DMS 273 treated with DMSO at 0.1 percent for 48 hours (cell line): Measurements from ENCODE around the gene NUCB1.
A peak's percentile ranks its signal among the peaks of the same experiment; 100 is the strongest.

Experiments used
- DNase-seq: peaks from one replicate; lab custom pipeline; 2025; lab: John Stamatoyannopoulos, UW

Gene NUCB1

DNA sequence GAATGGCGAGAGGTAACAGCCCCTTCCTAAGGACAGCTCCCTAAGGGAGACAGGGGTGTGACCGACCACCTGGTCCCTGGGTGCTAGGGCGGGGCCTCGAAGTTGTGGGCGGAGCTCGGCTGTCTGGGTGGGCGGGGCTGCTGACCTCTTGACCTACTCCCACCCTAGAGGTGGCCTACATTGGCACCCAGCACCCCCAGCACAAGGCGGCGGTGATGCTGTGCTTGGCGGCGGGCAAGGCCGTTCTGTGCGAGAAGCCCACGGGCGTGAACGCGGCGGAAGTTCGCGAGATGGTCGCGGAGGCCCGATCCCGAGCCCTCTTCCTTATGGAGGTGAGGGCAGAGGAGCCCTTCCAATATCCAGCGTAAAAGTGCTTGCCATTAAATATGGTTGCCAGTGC lies 35.8 kb downstream of the NUCB1 start:
- DNase-seq, result no peak

DNA sequence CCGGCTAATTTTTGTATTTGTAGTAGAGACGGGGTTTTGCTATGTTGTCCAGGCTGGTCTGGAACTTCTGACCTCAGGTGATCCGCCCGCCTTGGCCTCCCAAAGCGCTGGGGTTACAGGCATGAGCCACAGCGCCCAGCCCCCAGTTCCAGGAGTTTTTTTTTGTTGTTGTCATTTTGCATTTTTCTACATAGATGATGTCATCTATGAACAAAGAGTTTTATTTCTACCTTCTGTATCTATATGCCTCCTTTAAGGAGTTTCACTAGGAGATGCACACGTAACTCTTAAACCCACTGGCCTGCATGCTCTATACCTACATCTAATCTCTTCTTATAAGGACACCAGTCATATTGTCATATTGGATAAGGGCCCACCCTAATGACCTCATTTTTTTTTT lies 38.1 kb downstream of the NUCB1 start:
- no peak for DNase-seq

DNA sequence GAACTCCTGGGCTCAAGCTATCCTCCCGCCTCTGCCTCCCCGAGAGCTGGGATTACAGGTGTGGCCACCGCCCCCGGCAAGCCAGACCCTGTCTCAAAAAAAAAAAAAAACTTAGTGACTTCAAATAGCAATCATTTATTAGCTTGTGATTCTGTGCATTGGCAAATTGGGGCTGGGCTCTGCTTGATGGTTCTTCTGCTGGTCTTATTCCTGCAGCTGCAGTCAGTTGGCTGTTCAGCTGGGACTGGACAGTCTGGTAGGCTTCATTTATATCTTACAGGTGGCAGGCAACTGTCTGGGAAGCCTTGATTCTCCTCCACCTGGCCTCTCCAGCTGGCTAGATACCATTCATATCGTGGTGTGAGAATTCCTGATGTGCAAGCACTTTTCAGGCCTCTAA lies 40.8 kb downstream of the NUCB1 start:
- no peak for DNase-seq

DNA sequence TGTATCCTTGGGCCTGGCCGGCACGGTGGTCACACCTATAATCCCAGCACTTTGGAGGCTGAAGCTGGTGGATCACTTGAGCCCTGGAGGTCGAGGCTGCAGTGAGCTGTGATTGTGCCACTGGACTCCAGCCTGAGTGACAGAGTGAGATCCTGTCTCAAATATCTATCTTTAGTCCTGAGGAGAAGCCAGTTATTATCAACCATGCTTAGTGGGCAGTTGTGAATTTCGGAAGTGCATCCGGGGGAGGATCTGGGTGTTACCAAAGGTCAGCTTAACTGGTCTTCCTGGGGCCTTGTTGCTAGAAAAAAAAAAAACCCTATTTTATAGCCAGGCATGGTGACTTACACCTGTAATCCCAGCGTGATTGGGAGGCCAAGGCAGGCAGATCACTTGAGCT lies 43.0 kb downstream of the NUCB1 start:
- no peak for DNase-seq

DNA sequence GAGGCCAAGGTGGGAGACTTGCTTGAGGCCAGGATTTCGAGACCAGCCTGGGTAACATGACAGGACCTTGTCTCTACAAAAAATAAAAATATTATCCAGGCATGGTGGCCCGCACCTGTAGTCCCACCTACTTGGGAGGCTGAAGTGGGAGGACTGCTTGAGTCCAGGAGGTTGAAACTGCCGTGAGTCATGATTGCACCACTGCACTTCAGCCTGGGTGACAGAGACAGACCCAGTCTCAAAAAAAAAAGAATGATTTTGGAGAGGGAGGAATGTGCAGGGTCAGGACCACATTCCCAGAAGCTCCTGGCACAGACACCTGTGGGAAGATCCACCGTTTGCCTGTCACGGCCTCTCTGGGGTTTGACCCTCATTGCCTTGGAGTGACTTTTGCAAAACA lies 45.3 kb downstream of the NUCB1 start:
- no peak for DNase-seq

DNA sequence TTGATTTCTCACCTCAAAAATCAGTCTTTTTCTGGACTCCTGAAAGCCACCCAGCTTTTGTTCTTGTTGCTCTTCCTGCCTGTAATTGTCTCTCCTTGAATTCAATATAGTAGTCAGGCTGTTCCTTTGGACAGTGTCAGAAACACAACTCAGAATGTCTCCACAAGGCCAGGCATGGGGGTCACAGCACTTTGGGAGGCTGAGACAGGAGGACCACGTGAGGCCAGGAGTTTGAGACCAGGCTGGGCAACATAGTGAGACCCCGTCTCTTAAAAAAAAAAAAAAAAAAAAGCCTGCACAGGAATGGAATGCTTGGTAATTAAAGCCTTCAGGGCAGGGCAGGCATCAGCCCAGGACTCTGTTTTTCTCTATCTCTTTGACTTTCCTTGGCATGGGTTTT lies 45.7 kb downstream of the NUCB1 start:
- no peak for DNase-seq

DNA sequence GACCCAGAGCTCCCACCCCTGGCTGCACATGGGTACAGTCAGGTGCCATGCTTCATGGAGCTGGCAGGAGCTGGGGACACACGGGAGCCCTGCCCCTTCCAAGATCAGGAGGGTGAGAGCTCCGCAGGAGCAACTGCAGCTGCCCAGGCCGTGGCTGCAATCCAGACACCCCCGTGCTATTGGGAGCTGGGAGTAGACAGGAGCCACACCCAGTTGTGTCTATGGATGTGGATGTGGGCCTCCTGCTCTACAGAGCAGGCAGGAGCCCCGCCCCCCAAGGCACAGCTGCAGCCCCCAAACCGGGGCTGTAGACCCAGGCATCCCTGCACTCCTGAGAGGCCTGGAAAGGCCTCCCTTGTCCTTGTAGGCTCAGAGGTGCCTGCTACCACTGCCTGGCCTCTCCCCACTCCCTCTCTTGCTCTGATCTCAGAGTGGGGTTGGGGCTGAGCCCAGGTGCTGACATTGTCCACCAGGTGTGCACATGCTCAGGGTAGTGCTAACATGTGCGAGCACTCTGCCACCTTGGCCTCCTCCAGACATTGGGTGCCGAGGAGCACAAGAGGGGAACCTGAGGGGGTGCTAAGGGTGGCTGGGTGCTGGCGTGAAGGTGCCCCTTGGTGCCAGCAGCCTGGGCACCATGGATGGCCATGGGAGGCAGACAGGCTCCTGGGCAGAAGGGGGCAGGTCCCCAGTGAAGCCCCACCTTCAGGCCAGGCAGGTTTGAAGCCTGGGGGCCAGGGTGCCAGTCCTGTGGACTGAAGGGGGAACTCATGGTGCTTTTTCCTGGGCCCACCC lies 46.5 kb downstream of the NUCB1 start:
- no peak for DNase-seq

DNA sequence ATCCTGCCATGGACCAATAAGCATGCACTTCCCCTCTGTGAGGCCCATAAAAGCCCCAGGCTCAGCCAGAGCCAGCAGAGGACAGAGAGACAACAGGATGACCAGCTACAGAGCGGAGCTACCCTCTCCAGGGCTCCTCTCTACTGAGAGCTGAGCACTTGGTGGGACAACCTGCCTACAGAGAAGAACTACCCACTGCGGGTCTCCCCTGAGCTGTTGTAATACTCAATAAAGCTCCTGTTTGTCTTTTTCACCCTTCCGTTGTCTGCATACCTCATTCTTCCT lies 47.1 kb downstream of the NUCB1 start:
- no peak for DNase-seq

DNA sequence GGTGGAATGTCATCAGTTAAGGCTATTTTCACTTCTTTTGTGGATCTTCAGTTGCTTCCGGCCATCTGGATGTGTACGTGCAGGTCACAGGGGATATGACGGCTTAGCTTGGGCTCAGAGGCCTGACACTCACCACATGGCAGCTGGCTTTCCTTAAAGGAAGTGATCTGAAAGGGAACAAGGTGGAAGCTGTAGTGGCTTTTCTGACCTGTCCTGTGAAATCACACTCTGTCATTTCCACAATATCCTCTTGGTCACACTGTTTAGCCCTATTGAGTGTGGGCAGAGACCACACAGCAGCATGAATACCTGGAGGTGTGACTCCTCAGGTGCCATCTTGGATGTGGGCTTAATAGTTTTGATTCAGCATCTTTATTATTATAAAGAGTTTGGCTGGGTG lies 50.0 kb downstream of the NUCB1 start:
- DNase-seq, result no peak

DNA sequence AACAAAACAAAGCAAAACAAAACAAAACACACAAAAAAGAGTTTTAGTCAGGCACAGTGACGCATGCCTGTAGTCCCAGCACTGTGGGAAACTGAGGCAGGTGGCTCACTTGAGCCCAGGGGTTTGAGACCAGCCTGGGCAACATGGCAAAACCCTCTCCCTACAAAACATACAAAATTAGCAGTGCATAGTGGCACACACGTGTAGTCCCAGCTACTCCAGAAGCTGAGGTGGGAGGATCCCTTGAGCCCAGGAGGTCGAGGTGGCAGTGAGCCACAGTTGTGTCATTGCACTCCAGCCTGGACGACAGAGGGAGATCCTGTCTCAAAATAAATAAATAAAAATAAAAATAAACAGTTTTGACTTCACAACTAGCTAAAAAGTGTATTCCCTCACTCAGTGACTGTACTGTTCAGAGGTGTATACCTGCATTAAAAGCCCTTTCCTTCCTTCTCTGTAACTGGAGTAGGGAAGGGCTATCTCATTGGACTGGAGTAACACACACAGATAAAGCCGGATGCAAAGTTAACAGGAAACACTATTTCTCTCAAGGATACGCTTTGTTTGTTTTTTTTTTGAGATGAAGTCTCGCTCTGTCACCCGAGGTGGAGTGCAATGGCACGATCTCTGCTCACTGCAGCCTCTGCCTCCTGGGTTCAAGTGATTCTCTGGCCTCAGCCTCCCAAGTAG lies 50.9 kb downstream of the NUCB1 start:
- no peak for DNase-seq

DNA sequence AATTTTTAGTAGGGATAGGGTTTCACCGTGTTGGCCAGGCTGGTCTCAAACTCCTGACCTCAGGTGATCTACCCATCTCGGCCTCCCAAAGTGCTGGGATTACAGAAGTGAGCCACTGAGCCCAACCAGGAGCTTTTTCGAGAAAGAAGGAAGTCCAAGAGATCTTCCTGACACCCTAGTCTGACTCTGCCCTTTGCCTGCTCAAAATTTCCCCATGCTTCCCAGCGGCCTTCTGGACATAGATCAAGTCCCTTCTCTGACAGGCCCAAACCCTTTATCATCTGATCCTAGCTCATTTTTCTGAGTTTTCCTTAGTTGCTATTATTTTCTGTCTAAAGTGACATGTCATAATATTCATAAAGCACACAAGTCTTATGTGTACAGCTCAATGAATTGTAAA lies 53.0 kb downstream of the NUCB1 start:
- no peak for DNase-seq

DNA sequence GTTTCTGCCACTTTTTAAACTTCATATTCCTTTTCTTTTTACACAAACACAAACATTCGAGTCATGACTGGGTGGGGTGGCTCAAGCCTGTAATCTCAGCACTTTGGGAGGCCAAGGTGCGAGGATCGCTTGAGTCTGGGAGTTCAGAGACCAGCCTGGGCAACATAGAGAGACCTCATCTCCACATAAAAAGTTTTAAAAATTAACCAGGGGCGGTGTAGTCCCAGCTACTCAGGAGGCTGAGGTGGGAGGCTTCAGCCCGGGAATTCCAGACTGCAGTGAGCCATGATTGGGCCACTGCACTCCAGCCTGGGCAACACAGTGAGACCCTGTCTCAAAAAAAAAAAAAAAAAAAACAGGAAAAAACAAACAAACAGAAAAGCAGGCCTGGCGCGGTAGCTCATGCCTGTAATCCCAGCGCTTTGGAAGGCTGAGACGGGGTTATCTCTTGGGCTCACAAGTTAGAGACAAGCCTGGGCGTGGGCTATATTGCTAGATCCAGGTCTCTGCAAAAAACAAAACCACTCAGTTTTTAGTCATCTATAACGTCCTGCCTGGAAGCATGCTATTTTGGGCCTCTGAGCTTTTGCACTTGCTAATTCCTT lies 54.0 kb downstream of the NUCB1 start:
- DNase-seq, result no peak

DNA sequence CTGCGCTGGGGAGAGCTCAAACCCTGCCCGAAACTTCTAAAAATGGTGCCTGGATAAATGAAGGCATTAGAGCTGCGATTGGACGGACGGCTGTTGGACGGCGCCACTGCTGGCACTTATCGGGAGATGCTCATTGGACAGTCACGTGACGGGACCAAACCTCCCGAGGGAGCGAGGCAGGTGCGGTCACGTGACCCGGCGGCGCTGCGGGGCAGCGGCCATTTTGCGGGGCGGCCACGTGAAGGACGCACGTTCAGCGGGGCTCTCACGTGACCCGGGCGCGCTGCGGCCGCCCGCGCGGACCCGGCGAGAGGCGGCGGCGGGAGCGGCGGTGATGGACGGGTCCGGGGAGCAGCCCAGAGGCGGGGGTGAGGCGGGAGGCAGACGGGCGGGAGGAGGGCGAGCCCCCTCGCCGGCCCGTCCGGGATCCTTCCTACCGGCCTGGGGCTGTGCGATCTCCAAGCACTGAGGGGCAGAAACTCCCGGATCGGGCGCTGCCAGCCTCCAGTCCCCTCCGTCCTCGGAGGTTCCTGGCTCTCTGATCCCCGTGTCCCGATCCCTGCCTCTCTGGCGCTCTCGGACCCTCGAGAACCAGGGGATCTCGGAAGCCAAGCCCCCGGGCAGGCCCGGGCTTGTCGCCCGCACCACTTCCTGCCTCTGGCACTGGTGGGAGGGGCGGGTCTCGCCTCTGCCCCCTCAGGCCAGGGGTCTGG lies 54.6 kb downstream of the NUCB1 start, which contains the start of gene BAX:
TSS of gene BAX (plus strand) at position 281 of the 713 bp plus-strand sequence. CDS start at position 335, 54 bp downstream.
- peak; percentile 89 for DNase-seq

DNA sequence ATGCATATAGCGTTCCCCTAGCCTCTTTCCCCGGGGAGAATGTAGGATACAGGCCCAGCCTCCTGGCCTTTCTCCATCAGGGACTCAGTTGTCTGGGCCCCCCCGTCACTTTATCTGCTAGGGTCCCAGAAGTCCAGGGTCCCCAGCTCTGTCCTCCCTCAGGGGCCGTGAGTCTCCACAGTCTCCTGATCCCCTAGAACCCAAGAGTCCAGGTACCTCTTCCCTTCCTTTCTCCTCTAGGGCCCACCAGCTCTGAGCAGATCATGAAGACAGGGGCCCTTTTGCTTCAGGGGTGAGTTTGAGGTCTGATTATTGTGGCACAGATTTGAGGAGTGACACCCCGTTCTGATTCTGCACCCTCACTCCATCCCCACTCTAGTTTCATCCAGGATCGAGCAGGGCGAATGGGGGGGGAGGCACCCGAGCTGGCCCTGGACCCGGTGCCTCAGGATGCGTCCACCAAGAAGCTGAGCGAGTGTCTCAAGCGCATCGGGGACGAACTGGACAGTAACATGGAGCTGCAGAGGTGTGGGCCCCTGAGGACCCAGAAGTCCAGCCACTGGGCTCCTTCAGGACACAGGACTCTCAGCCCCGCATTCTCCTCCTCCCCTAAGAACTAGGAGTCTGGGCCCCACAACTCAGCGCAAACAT lies 55.3 kb downstream of the NUCB1 start:
- no peak for DNase-seq

DNA sequence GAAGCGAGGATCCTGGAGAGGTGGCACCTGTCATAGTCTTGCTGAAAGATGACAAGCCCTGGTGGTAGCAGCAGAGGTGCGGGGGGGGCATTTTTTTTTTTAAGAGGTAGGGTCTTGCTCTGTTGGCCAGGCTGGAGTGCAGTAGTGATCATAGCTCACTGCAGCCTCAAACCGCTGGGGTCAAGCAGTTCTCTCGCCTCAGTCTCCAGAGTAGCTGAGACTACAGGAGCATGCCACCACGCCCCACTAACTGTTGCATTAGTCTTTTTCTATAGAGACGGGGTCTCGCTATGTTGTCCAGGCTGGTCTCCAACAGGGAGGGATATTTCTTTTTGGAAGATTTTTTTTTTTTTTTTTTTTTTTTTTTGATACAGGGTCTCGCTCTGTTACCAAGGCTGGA lies 57.9 kb downstream of the NUCB1 start:
- DNase-seq, result no peak

DNA sequence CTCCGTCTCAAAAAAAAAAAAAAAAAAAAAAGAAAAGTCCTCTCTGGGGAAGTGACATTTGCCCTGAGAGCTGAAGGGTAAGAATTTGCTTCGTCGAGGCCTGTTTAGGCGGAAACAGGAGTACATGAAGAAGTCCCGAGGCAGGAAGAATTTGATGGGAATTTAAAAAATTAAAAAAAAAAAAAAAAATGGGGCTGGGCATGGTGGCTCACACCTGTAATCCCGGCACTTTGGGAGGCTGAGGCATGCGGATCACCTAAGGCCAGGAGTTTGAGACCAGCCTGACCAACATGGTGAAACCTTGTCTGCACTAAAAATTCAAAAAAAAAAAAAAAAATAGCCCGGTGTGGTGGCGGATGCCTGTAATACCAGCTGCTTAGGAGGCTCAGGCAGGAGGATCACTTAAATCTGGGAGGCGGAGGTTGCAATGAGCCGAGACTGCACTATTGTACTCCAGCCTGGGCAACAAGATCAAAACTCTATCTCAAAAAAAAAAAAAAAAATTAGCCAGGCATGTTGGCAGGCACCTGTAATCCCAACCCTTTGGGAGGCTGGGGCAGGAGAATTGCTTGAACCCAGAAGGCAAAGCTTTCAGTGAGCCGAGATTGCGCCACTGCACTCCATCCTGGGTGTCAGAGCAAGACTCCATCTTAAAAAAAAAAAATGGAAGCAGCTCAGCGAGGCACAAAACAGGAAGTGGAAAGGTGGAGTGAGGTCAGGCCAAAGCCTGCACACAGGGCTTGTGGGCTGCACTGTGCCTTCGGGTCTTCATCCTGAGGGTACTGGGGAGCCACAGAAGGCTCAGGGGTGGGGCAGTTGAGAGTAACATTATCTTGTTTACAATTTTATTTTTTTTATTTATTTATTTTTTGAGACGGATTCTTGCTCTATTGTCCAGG lies 59.5 kb downstream of the NUCB1 start:
- DNase-seq, result no peak

DNA sequence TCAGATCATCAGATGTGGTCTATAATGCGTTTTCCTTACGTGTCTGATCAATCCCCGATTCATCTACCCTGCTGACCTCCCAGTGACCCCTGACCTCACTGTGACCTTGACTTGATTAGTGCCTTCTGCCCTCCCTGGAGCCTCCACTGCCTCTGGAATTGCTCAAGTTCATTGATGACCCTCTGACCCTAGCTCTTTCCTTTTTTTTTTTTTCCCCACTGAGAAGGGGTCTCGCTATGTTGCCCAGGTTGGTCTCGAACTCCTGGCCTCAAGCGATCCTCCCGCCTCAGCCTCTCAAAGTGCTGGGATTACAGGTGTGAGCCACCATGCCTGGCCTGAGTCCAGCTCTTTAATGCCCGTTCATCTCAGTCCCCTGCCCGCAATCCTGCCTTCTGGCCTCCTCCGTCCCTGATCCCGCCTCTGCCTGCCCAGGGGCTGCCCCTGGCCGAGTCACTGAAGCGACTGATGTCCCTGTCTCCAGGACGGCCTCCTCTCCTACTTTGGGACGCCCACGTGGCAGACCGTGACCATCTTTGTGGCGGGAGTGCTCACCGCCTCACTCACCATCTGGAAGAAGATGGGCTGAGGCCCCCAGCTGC lies 61.0 kb downstream of the NUCB1 start:
- no peak for DNase-seq

DNA sequence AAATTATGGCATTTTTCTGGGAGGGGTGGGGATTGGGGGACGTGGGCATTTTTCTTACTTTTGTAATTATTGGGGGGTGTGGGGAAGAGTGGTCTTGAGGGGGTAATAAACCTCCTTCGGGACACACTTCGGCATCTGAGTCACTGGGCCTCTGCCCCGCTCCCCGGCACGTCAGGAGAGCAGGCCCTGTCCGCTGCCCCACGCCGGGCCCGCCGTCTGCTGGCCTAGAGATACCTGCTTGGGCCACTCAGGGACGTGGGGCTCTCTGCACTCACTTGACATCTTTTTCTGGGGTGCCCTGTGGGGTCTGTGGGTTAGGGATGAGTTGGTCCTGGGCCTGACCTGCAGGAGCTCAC lies 61.5 kb downstream of the NUCB1 start:
- no peak for DNase-seq

DNA sequence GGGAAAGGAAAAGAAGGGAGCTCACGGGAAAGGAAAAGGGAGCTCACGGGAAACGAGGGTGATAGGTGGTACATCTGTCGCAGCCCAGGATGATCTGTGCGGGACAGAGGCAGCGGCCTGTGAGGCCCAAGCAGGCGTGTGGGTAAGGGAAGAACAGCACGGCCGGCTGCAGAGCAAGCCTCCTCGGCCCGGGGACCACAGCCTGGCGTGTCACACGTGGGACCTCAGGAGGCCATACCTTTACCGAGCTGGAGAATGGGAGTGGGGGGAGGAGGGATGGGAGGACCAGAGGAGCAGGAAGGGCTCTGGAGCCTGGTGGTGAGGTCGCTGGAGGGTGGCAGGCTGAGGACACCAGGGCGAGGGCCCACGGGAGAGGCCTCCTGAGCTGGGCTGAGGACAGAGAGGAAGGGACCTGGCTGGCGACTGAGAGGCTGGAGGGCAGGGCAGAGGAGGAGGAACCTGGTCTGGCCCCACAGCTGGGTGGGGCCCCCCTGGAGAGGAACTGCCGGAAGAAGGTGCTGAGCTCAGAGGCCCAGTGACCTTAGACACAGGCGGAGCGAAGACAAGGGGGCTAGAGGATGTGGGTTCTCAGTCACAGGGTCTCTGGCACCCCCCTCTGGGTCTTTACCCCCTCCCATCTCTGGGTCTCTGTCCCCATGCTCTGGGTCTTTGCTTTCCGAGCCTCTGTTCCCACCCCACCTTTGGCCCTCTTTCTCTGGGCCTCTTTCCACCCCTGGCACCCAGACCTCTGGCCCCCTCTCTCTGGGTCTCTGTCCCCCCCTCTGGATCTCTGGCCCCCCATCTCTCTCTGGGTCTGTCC lies 62.1 kb downstream of the NUCB1 start:
- DNase-seq, result no peak

DNA sequence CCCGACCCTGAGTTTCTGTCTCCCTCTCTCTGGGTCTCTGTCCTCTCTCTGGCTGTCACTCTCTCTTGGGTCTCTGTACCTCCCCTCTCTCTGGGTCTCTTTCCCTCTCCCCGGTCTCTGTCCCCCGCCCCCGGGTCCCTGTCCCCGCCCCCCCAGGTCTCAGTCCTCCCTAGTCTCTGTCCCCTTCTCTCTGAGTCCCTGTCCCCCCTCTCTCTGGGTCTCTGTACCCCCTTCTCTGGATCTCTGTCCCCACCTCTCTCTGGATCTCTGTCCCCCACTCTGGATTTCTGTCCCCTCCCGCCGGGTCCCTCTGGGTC lies 62.7 kb downstream of the NUCB1 start:
- no peak for DNase-seq
